Liver (tissue), 9 donors: Measurements from ENCODE around the gene DEFB114. TPM values are rescaled to one million over a fixed set of nuclear protein-coding genes. Genes with fewer than 3 reads are reported as not detected.

Experiments
- DNase-seq: peaks from one replicate; pipeline ENCODE4 v3.0.0-alpha.2; 2017; ENCODE audit warnings: low spot score
- H3K27ac ChIP-seq, 2 donors: one replicate each; pipeline ENCODE4 v1.7.0; 2013; ENCODE audit warnings: inconsistent platforms in 2 of 2, low read length in 2 of 2, control low read depth in 1 of 2, low read depth in 1 of 2, mild to moderate bottlenecking in 1 of 2
- H3K27me3 ChIP-seq, 4 donors: one replicate each; pipeline versions ENCODE4 v1.6.1 to v1.7.0; 2013; ENCODE audit warnings: low read length in 3 of 4, inconsistent platforms in 1 of 4, mild to moderate bottlenecking in 1 of 4, moderate library complexity in 1 of 4; ENCODE audit not compliant: control insufficient read depth in 4 of 4, insufficient read depth in 4 of 4
- H3K36me3 ChIP-seq, 4 donors: one replicate each; pipeline versions ENCODE4 v1.6.1 to v1.7.0; 2013; ENCODE audit warnings: low read length in 3 of 4, mild to moderate bottlenecking in 3 of 4, low read depth in 1 of 4, moderate library complexity in 1 of 4; ENCODE audit not compliant: control insufficient read depth in 4 of 4, insufficient read depth in 3 of 4
- H3K4me1 ChIP-seq, 4 donors: one replicate each; pipeline versions ENCODE4 v1.6.1 to v1.7.0; 2013; ENCODE audit warnings: low read length in 3 of 4, mild to moderate bottlenecking in 3 of 4, moderate library complexity in 1 of 4; ENCODE audit not compliant: control insufficient read depth in 4 of 4, insufficient read depth in 4 of 4
- H3K4me3 ChIP-seq, 3 donors: one replicate each; pipeline versions ENCODE4 v1.6.1 to v1.7.0; 2013; ENCODE audit warnings: low read length in 3 of 3, control low read depth in 1 of 3, low read depth in 1 of 3, mild to moderate bottlenecking in 1 of 3
- H3K9ac ChIP-seq, 2 donors: one replicate each; pipeline ENCODE4 v1.7.0; 2013; ENCODE audit warnings: low read length in 2 of 2, mild to moderate bottlenecking in 2 of 2, moderate library complexity in 2 of 2, control low read depth in 1 of 2, low read depth in 1 of 2
- H3K9me3 ChIP-seq, 4 donors: one replicate each; pipeline versions ENCODE4 v1.6.1 to v1.7.0; 2013; ENCODE audit warnings: low read length in 3 of 4; ENCODE audit not compliant: control insufficient read depth in 4 of 4
- ATF3 ChIP-seq: IDR thresholded peaks from 2 replicates; pipeline ENCODE4 v1.6.1; 2016; ENCODE audit warnings: antibody characterized with exemption
- CTCF ChIP-seq: fragments of 150-350 bp; IDR thresholded peaks from 2 replicates; pipeline ENCODE4 v1.5.1; 2017; ENCODE audit warnings: improper control_type of control experiment, low read depth, low read length; ENCODE audit not compliant: missing input control
- EGR1 ChIP-seq, 2 donors: IDR thresholded peaks; 2 replicates each; pipeline ENCODE4 v1.6.1; 2016 to 2018; ENCODE audit warnings: antibody characterized with exemption in 2 of 2, low read depth in 2 of 2
- FOXA1 ChIP-seq: IDR thresholded peaks from 2 replicates; pipeline ENCODE4 v1.6.1; 2016; ENCODE audit warnings: antibody characterized with exemption
- FOXA2 ChIP-seq: IDR thresholded peaks from 2 replicates; pipeline ENCODE4 v1.6.1; 2016; ENCODE audit warnings: antibody characterized with exemption
- GABPA ChIP-seq, 2 donors: IDR thresholded peaks in 1 of 2; conservative IDR thresholded peaks in 1 of 2; 2 replicates each; pipeline ENCODE4 v1.6.1; 2016; ENCODE audit warnings: antibody characterized with exemption in 2 of 2, mild to moderate bottlenecking in 1 of 2, moderate library complexity in 1 of 2
- HNF4A ChIP-seq, 2 donors: conservative IDR thresholded peaks; 2 replicates each; pipeline ENCODE4 v1.6.1; 2016; ENCODE audit warnings: antibody characterized with exemption in 2 of 2, mild to moderate bottlenecking in 2 of 2
- HNF4G ChIP-seq: IDR thresholded peaks from 2 replicates; pipeline ENCODE4 v1.6.1; 2016; ENCODE audit warnings: antibody characterized with exemption
- JUND ChIP-seq, 2 donors: IDR thresholded peaks; 2 replicates each; pipeline ENCODE4 v1.6.1; 2016; ENCODE audit warnings: antibody characterized with exemption in 2 of 2
- MAX ChIP-seq: IDR thresholded peaks from 2 replicates; pipeline ENCODE4 v1.6.1; 2016; ENCODE audit warnings: antibody characterized with exemption
- NR2F2 ChIP-seq: IDR thresholded peaks from 2 replicates; pipeline ENCODE4 v1.6.1; 2016; ENCODE audit warnings: antibody characterized with exemption
- RAD21 ChIP-seq, 2 donors: IDR thresholded peaks; 2 replicates each; pipeline ENCODE4 v1.6.1; 2016; ENCODE audit warnings: antibody characterized with exemption in 2 of 2, mild to moderate bottlenecking in 2 of 2
- REST ChIP-seq: IDR thresholded peaks from 2 replicates; pipeline ENCODE4 v1.6.1; 2016; ENCODE audit warnings: antibody characterized with exemption, mild to moderate bottlenecking
- RXRA ChIP-seq, 2 donors: IDR thresholded peaks; 2 replicates each; pipeline ENCODE4 v1.6.1; 2017 to 2018; ENCODE audit warnings: antibody characterized with exemption in 2 of 2, mild to moderate bottlenecking in 1 of 2
- SP1 ChIP-seq: IDR thresholded peaks from 2 replicates; pipeline ENCODE4 v1.6.1; 2018; ENCODE audit warnings: antibody characterized with exemption, mild to moderate bottlenecking
- TAF1 ChIP-seq: conservative IDR thresholded peaks from 2 replicates; pipeline ENCODE4 v1.6.1; 2016; ENCODE audit warnings: antibody characterized with exemption, mild to moderate bottlenecking
- YY1 ChIP-seq: IDR thresholded peaks from 2 replicates; pipeline ENCODE4 v1.6.1; 2016; ENCODE audit warnings: antibody characterized with exemption, mild to moderate bottlenecking
- ZBTB33 ChIP-seq: IDR thresholded peaks from 2 replicates; pipeline ENCODE4 v1.6.1; 2016; ENCODE audit warnings: antibody characterized with exemption
- WGBS: extraction: QIAGEN DNeasy Blood & Tissue Kit; methylation state at CpG from one replicate; pipeline ENCODE4 v1.1.7; 2013; 5-methylcytosine and 5-hydroxymethylcytosine counted together
- polyA plus RNA-seq, 2 donors: library from polyadenylated mRNA; stranded (reverse) in 1 of 2; unstranded in 1 of 2; fragments of 200-250 nt in 1 of 2; fragments of >200 nt in 1 of 2; fragmentation: Nextera tagmentation in 1 of 2; extraction: Ambion mirVana in 1 of 2; gene quantifications; one replicate each; pipeline versions ENCODE4 v1.2.1 to v1.2.3, GENCODE V29; 2013 to 2015
- total RNA-seq, 2 donors: library from RNA; depleted of rRNA; stranded (reverse); fragments of >200 nt; gene quantifications; one replicate each; pipeline ENCODE4 v1.2.3, GENCODE V29; 2014
- donor health status: healthy.
- donor health status: healthy.
- donor health status: healthy.
- donor health status: healthy.
- donor health status: healthy.

The DEFB114 gene
- total and polyA plus RNA-seq, 4 donors, result not detected

- TF ChIP-seq MAX, result no peak
- TF ChIP-seq TAF1, result no peak
These were observed 40.1 kb downstream of the DEFB114 start (continued) for GRCh38 chr6:49923826-49924225.

- Histone ChIP-seq H3K4me3 (no peak overlapping the region), H3K36me3 (no peaks in the 10 kb centered on the region), H3K27me3 (no peaks in the 10 kb centered on the region), H3K9me3 (peaks cover 0 to 1% (median 0%) of the 10 kb centered on the region in 4 donors), H3K4me1 (no peaks in the 10 kb centered on the region), H3K9ac (no peak overlapping the region), H3K27ac (no peak overlapping the region)
- DNase-seq, result no peak
- no peak for TF ChIP-seq YY1
- TF ChIP-seq EGR1 (IDR thresholded peaks at IDR 0.05; ENCODE audit: low read depth in 2 of 2), result no peak
- TF ChIP-seq FOXA2, result no peak
- TF ChIP-seq MAX, result no peak
- TF ChIP-seq GABPA (IDR thresholded peaks at IDR 0.05 in 1 of 2, conservative IDR thresholded peaks at IDR 0.05 in 1 of 2), result no peak
- TF ChIP-seq RAD21 (IDR thresholded peaks at IDR 0.05), result no peak
- TF ChIP-seq ZBTB33, result no peak
- no peak for TF ChIP-seq JUND (IDR thresholded peaks at IDR 0.05)
- no peak for TF ChIP-seq RXRA (IDR thresholded peaks at IDR 0.05)
- no peak for TF ChIP-seq TAF1
- TF ChIP-seq SP1, result no peak
- TF ChIP-seq HNF4G, result no peak
- TF ChIP-seq REST, result no peak
- no peak for TF ChIP-seq FOXA1
- TF ChIP-seq HNF4A (conservative IDR thresholded peaks at IDR 0.05), result no peak
- TF ChIP-seq NR2F2, result no peak
- TF ChIP-seq CTCF, result no peak
- no peak for TF ChIP-seq ATF3
- 79% methylated on average over 5 of the region's 5 CpGs for WGBS
These were observed 43.9 kb downstream of the DEFB114 start for GRCh38 chr6:49919935-49920644.
